ENCODE results near the gene AKT2.
"Not testable (repeated sequence)": the region's sequence is repeated elsewhere in the genome, so short reads cannot be mapped to it uniquely, and the experiment has no call there.

AKT2 gene

GRCh38 chr19:40284501-40285352, at the start of gene AKT2:
Gene AKT2 (minus strand): TSS chr19:40285345. CDS start chr19:40265267, 20,078 bp downstream.
- DNase-seq, result peak; percentile 70

GRCh38 chr19:40333083-40333482, 47.9 kb upstream of the AKT2 start:
- DNase-seq, result not testable (repeated sequence)

GRCh38 chr19:40332669-40333068, 47.5 kb upstream of the AKT2 start:
- DNase-seq, result no peak

GRCh38 chr19:40331052-40331451, 45.9 kb upstream of the AKT2 start:
- DNase-seq, result no peak

- DNase-seq, result no peak
These were observed 41.1 kb upstream of the AKT2 start for GRCh38 chr19:40326201-40326600.

GRCh38 chr19:40323705-40324104, 38.6 kb upstream of the AKT2 start:
- DNase-seq, result no peak

- no peak for DNase-seq
These were observed 37.9 kb upstream of the AKT2 start for GRCh38 chr19:40322951-40323615.

- no peak for DNase-seq
These were observed 37.1 kb upstream of the AKT2 start for GRCh38 chr19:40322271-40322610.

GRCh38 chr19:40321566-40322270, 36.6 kb upstream of the AKT2 start:
- DNase-seq, result no peak

- DNase-seq, result no peak
These were observed 35.9 kb upstream of the AKT2 start for GRCh38 chr19:40321076-40321475.

- no peak for DNase-seq
These were observed 35.4 kb upstream of the AKT2 start for GRCh38 chr19:40320558-40320935.

- no peak for DNase-seq
These were observed 32.2 kb upstream of the AKT2 start for GRCh38 chr19:40317338-40317737.

- no peak for DNase-seq
These were observed 30.8 kb upstream of the AKT2 start for GRCh38 chr19:40315812-40316470.

GRCh38 chr19:40314656-40315055, 29.5 kb upstream of the AKT2 start:
- DNase-seq, result no peak

GRCh38 chr19:40313229-40313983, 28.3 kb upstream of the AKT2 start:
- no peak for DNase-seq

GRCh38 chr19:40312533-40312932, 27.4 kb upstream of the AKT2 start:
- DNase-seq, result no peak

GRCh38 chr19:40309666-40310065, 24.5 kb upstream of the AKT2 start:
- DNase-seq, result no peak

- DNase-seq, result peak; percentile 61
These were observed 20.3 kb upstream of the AKT2 start for GRCh38 chr19:40305403-40305802.

- no peak for DNase-seq
These were observed 19.2 kb upstream of the AKT2 start for GRCh38 chr19:40304306-40304705.

GRCh38 chr19:40303765-40304164, 18.6 kb upstream of the AKT2 start:
- no peak for DNase-seq

- DNase-seq, result no peak
These were observed 17.3 kb upstream of the AKT2 start for GRCh38 chr19:40302224-40303011.

- DNase-seq, result no peak
These were observed 15.5 kb upstream of the AKT2 start for GRCh38 chr19:40300668-40301067.
